OCI-LY7 (cell line): ENCODE measurements around the gene C19orf81.

Experiments used
- CTCF ChIP-seq: fragments of 200-600 bp; sonication (generic); conservative IDR thresholded peaks from 2 replicates; pipeline ENCODE4 v1.5.1; 2014; ENCODE audit warnings: mild to moderate bottlenecking, antibody characterized with exemption, low read length, moderate library complexity, mixed read lengths
- EZH2phosphoT487 ChIP-seq: fragments of 200-600 bp; sonication (generic); IDR thresholded peaks from 2 replicates; pipeline ENCODE4 v1.6.1; 2018; ENCODE audit warnings: low read depth, borderline replicate concordance, mild to moderate bottlenecking, mixed run types, antibody characterized with exemption, low read length, moderate library complexity, mixed read lengths

- TF ChIP-seq CTCF, result no peak
- TF ChIP-seq EZH2phosphoT487, result no peak
Observed at GRCh38 chr19:50695251-50696093, 46.2 kb downstream of the C19orf81 start.
